Measurements from ENCODE around the gene TBR1. TPM values are rescaled to one million over a fixed set of nuclear protein-coding genes. Genes with fewer than 3 reads are reported as not detected.

Gene TBR1
- total and polyA plus RNA-seq, 10 of the 15 experiments (the other 5 are each of a cell fraction or from before 2014, with no cell fraction given): 0.01 TPM; not detected in 9

GRCh38 chr2:161402297-161402696 lies 13.8 kb upstream of the TBR1 start (continued):
- TF ChIP-seq E2F4 (IDR thresholded peaks at IDR 0.05; ENCODE audit: low read depth, low read length) (no peak), ETV6 (conservative IDR thresholded peaks at IDR 0.05 in 1 of 2, IDR thresholded peaks at IDR 0.05 in 1 of 2; ENCODE audit: borderline replicate concordance in 1 of 2, low read depth in 1 of 2) (no peak), LARP7 (IDR thresholded peaks at IDR 0.05) (no peak), HDGF (IDR thresholded peaks at IDR 0.05) (no peak), CTCF (IDR thresholded peaks at IDR 0.05 in 2 of 3, conservative IDR thresholded peaks at IDR 0.05 in 1 of 3; ENCODE audit: control insufficient read depth in 2 of 3, extremely low read depth in 1 of 3, insufficient read depth in 1 of 3, low read depth in 3 of 3, low read length in 3 of 3) (no peak)

- 82% methylated on average over 5 of the region's 5 CpGs for WGBS (ENCODE audit: insufficient coverage, insufficient replicate concordance, low lambda C conversion rate, missing lambda C conversion rate)
- intact Hi-C loops (cut with micrococcal nuclease; ENCODE audit: unreplicated experiment) (no loop called here), in situ Hi-C loops (cut with MboI) (no loop called here)
- DNase-seq (ENCODE audit: low read depth, low spot score) (no peak), FAIRE-seq (no peak), ATAC-seq (no peak)
- ChIA-PET CTCF (no interaction called here), RAD21 (ENCODE audit: unreplicated experiment) (no interaction called here), POLR2A (no interaction called here), SMC1A (ENCODE audit: uncharacterized antibody, unreplicated experiment) (no interaction called here)
- Histone ChIP-seq H3K9me3 (replicated peaks; ENCODE audit: control insufficient read depth, insufficient read depth, low read length) (no peaks in the 10 kb centered on the region), H2AFZ (ENCODE audit: control insufficient read depth, low read depth, low read length) (no peak overlapping the region), H3K36me3 (ENCODE audit: control insufficient read depth in 2 of 2, insufficient read depth in 2 of 2, low read length in 1 of 2) (peaks cover 0 to 1% of the 10 kb centered on the region in 2 experiments; a peak in 3 of 4 replicates), H3K4me3 (no peak overlapping the region), H3K27me3 (replicated peaks in 1 of 2; ENCODE audit: control insufficient read depth in 2 of 2, insufficient read depth in 2 of 2, low read length in 1 of 2) (no peaks in the 10 kb centered on the region), H3K9ac (ENCODE audit: control insufficient read depth, insufficient read depth, low read length) (no peak overlapping the region), H4K20me1 (ENCODE audit: control insufficient read depth, insufficient read depth) (no peaks in the 10 kb centered on the region), H3K27ac (ENCODE audit: control insufficient read depth, insufficient read depth) (no peak overlapping the region), H3K4me1 (ENCODE audit: control insufficient read depth, insufficient read depth, low read length) (no peaks in the 10 kb centered on the region), H3K79me2 (ENCODE audit: control insufficient read depth, insufficient read depth, low read length) (no peaks in the 10 kb centered on the region), H3K4me2 (ENCODE audit: control insufficient read depth, insufficient read depth) (no peak overlapping the region)
- BruUV-seq (replicated peaks): no TSS peak
- no peak for TF ChIP-seq SMARCA5 (IDR thresholded peaks at IDR 0.05)
- no peak for TF ChIP-seq NR2C2 (IDR thresholded peaks at IDR 0.05; ENCODE audit: borderline replicate concordance, control insufficient read depth, insufficient read length, low read depth)
- TF ChIP-seq ZNF274 (IDR thresholded peaks at IDR 0.05; ENCODE audit: insufficient read depth, insufficient read length): no peak
- no peak for TF ChIP-seq ZBTB40 (IDR thresholded peaks at IDR 0.05; ENCODE audit: borderline replicate concordance)
- TF ChIP-seq TBL1XR1 (IDR thresholded peaks at IDR 0.05; ENCODE audit: low read depth, low read length): no peak
- no peak for TF ChIP-seq MXI1 (IDR thresholded peaks at IDR 0.05; ENCODE audit: low read depth, low read length)
- no peak for TF ChIP-seq IKZF1 (conservative IDR thresholded peaks at IDR 0.05)
- no peak for TF ChIP-seq MEF2B (IDR thresholded peaks at IDR 0.05; ENCODE audit: partially characterized antibody, poor library complexity, severe bottlenecking)
- TF ChIP-seq SMAD5 (IDR thresholded peaks at IDR 0.05; ENCODE audit: low read depth): no peak
- no peak for TF ChIP-seq NFXL1 (IDR thresholded peaks at IDR 0.05; ENCODE audit: borderline replicate concordance)
- TF ChIP-seq CBFB (IDR thresholded peaks at IDR 0.05; ENCODE audit: low read depth): no peak
Observed at GRCh38 chr2:161406316-161406715, 9.8 kb upstream of the TBR1 start.

Data from GM12878 (cell line).